ENCODE results near the gene MPO. TPM values are rescaled to one million over a fixed set of nuclear protein-coding genes. Genes with fewer than 3 reads are reported as not detected.

MPO gene
- total and polyA plus RNA-seq, 10 of the 15 experiments (the other 5 are each of a cell fraction or from before 2014, with no cell fraction given), result 0.06 to 0.49 (median 0.14) TPM

DNA sequence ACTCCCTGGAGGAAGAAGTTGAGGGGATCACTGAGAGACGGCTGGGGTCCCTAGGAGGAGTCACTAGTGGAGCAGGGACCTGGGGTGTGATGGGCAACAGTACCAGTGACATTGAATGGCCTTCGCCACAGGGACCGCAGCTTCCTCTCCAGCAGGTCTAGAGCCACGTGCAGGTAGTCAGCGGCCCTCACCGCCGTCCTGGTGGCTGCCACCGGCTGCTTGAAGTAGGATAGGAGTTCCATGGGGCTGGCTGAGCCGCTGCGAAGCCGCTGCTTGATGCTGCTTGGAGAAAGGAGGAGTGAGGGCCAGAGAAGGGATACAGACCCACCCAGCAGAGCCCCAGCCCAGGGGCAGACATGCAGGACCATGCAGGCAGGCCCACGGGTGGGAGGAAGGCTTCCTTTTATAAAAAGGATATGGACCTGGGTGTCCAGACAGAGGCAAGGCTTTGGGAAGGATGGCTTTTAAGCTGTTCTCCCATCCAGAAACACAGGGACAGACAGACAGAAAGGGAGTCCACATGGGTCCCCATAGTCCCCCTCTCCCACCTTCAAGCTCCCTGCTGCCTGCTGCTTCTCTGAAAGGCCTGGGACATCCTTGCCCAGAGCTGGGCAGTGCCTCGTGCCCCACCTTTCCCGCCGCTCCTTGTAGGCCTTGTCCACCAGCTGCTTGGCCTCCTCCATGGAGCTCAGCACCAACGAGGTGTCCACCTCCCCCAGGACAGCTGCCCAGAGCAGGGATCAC is 827 bp downstream of the MPO start (continued):
- no peak for TF ChIP-seq EZH2 (IDR thresholded peaks at IDR 0.05; ENCODE audit: borderline replicate concordance, control insufficient read depth, low read depth, low read length)
- TF ChIP-seq CBFB (IDR thresholded peaks at IDR 0.05; ENCODE audit: low read depth), result no peak
- TF ChIP-seq, protein P1, sequence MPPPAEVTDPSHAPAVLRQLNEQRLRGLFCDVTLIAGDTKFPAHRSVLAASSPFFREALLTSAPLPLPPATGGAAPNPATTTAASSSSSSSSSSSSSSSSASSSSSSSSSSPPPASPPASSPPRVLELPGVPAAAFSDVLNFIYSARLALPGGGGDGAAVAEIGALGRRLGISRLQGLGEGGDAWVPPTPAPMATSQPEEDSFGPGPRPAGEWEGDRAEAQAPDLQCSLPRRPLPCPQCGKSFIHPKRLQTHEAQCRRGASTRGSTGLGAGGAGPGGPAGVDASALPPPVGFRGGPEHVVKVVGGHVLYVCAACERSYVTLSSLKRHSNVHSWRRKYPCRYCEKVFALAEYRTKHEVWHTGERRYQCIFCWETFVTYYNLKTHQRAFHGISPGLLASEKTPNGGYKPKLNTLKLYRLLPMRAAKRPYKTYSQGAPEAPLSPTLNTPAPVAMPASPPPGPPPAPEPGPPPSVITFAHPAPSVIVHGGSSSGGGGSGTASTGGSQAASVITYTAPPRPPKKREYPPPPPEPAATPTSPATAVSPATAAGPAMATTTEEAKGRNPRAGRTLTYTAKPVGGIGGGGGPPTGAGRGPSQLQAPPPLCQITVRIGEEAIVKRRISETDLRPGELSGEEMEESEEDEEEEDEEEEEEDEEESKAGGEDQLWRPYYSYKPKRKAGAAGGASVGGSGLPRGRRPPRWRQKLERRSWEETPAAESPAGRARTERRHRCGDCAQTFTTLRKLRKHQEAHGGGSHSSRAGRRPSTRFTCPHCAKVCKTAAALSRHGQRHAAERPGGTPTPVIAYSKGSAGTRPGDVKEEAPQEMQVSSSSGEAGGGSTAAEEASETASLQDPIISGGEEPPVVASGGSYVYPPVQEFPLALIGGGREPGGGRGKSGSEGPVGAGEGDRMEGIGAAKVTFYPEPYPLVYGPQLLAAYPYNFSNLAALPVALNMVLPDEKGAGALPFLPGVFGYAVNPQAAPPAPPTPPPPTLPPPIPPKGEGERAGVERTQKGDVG (CRISPR knock-in tag; IDR thresholded peaks at IDR 0.05), result no peak
- TF ChIP-seq, protein P2, sequence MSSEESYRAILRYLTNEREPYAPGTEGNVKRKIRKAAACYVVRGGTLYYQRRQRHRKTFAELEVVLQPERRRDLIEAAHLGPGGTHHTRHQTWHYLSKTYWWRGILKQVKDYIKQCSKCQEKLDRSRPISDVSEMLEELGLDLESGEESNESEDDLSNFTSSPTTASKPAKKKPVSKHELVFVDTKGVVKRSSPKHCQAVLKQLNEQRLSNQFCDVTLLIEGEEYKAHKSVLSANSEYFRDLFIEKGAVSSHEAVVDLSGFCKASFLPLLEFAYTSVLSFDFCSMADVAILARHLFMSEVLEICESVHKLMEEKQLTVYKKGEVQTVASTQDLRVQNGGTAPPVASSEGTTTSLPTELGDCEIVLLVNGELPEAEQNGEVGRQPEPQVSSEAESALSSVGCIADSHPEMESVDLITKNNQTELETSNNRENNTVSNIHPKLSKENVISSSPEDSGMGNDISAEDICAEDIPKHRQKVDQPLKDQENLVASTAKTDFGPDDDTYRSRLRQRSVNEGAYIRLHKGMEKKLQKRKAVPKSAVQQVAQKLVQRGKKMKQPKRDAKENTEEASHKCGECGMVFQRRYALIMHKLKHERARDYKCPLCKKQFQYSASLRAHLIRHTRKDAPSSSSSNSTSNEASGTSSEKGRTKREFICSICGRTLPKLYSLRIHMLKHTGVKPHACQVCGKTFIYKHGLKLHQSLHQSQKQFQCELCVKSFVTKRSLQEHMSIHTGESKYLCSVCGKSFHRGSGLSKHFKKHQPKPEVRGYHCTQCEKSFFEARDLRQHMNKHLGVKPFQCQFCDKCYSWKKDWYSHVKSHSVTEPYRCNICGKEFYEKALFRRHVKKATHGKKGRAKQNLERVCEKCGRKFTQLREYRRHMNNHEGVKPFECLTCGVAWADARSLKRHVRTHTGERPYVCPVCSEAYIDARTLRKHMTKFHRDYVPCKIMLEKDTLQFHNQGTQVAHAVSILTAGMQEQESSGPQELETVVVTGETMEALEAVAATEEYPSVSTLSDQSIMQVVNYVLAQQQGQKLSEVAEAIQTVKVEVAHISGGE (CRISPR knock-in tag; IDR thresholded peaks at IDR 0.05), result no peak
- no peak for TF ChIP-seq ZBED1 (IDR thresholded peaks at IDR 0.05; ENCODE audit: borderline replicate concordance)

Measured in GM12878 (cell line).